ENCODE results near the gene LPP.
A peak's percentile ranks its signal among the peaks of the same experiment; 100 is the strongest.

The LPP gene

GRCh38 chr3:188196232-188196990 lies 42.5 kb downstream of the LPP start:
- DNase-seq (ENCODE audit: low read depth in 2 of 2), result no peak

GRCh38 chr3:188197388-188197847 lies 43.5 kb downstream of the LPP start:
- DNase-seq (ENCODE audit: low read depth in 2 of 2), result no peak

DNA sequence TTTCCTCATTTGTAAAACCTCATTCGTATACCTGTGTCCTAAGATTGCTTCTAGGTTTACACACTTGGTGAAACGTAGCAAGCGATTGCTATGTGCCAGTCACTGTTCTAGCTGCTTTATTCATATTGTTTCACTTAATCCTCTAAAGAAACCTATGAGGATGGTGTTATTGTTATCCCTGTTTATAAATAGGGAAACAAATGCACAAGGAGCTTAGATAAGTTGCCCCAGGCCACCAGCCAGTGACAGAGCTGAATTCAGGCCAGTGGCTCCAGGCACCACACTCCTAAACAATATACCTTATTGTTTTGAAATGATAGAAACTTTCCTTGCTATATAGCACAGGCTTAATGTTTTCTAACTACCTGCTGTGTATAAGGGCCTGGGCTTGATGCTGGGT lies 44.0 kb downstream of the LPP start:
- DNase-seq (ENCODE audit: low read depth in 2 of 2), result no peak

DNA sequence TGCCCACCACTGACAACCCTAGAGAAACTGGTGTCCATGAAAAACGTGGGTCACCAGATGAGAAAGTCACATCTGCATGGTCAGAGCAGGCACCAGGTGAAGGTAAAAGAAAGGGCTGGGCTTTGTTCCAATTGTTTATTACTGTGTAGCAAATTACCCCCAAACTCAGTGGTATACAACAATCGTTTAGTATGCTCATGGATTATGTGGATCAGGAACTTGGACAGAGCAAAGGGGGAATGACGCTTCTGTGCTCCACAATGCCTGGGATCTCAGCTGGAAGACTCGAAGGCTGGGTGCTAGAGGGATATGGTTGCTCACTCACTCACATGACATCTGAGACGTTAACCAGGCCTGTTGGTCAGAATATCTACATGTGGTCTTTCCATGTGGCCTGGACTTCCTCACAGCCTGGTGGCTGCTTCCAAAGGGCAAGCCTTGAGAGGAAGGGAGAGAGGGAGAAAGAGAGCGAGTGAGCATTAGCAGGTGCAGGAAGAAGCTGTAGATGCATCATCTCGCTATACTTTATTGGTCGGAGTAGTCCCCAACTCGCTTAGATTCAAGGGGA lies 44.9 kb downstream of the LPP start:
- no peak for DNase-seq (ENCODE audit: low read depth in 2 of 2)

DNA sequence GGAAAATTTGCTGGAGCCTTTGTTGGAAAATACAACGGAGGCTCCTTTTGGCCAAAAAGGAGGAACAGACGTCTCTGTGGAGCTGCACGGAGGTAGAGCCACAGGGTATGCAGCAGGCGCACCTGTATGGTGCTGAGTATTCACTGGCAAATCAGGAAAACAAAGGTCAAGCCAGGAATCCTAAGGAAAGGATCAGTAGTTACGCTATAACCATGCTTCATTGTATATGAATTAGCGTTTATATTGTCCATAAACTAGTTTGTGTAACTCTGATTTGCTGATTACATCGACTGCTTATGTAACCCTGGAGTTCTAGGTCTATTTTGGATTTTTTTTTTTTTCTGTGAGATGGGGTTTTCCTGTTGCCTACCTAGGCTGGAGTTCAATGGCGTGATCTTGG lies 45.4 kb downstream of the LPP start:
- no peak for DNase-seq (ENCODE audit: low read depth in 2 of 2)

GRCh38 chr3:188200481-188200880 lies 46.5 kb downstream of the LPP start:
- DNase-seq (ENCODE audit: low read depth in 2 of 2), result no peak

GRCh38 chr3:188202358-188203138 lies 48.6 kb downstream of the LPP start:
- DNase-seq (ENCODE audit: low read depth in 2 of 2), result peak in 1 of 2 donors; percentile 4

- no peak for DNase-seq (ENCODE audit: low read depth in 2 of 2)
Measured at GRCh38 chr3:188204526-188204925, 50.6 kb downstream of the LPP start.

DNA sequence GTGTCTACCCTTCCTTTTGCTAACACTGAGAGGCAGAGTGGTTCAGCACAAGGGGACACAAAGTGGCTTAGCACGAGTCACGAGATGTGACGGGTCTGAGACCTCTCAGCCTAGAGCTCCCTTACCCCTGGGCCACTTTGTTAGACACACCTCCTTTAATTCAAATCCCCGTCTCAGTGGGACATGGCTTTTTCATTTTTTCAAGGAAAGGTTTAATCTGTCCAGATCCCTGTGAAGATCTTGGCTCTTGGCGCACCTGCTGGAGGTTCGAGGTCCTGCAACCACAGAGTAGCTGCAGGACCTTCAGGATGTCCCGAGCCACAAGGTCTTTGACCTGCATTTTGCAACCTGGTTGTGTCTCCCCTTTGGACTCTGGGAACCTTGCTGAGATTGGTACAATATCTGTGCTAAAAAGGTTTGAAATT lies 52.0 kb downstream of the LPP start:
- DNase-seq (ENCODE audit: low read depth in 2 of 2), result no peak

DNA sequence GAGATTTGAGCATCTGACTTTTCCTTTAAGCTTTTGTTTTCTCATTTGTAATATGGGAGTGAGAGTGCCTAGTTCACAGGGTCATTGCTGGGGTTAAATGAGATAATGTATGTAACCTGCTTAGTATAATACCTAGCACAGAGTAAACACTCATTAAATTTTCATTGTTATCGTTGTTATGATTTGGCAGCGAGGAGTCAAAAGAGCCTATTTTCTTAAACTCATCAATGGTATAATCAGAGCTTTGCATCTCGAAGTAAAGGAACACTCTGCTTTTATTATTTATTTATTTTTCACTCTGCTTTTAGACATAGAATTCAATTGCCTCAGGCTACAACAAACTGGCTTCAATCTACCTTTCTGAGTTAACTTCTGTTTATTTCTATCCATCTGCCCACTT lies 52.8 kb downstream of the LPP start:
- DNase-seq (ENCODE audit: low read depth in 2 of 2), result no peak

DNA sequence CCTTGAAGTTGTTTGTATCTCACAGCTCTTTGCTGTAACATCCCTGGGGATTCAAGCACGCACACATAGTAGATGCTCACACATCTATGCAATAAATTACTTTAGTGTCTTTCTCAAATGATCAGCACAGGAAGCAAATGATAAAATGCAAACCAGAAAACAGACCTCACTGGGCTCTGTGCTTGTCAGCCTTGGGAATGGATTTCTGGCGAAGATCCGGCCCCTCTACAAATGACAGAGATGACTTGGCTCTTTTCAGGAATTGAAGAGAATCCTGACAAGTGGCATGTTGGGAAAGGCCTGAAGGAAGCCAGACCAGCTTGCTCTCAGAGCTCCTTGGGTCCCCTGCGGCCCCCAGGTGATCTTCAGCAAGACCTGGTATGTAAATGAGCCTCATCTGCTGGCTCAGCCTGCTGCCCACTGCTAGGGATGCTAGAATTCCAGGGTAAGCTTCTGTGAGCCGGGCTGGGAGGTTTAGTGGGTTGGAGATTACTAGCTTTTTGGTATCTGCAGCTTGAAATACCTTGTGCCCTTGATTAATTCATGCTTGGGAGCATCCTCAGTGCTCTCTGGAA lies 54.1 kb downstream of the LPP start:
- DNase-seq (ENCODE audit: low read depth in 2 of 2), result no peak

DNA sequence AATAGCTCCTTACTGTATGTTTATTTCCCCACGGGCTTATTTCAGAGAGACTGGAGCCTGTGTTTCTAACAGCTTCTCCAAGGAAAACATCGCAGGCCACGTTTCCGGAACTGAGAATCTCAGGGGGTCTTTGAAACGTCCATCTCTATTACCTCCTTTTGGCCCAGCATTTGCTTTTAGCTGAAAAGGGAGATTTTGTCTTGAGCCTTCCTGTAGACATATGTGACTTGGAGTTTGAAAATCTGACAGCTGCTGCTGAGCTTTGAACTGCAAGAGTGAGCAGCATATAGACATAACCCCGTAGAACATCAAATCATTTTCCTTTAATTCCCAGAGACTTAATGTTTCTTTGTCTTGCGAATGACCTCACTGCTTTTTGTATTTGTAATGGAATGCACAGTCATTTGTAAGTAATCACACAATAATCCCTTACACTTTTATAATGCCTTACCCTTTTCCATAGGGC lies 54.6 kb downstream of the LPP start:
- no peak for DNase-seq (ENCODE audit: low read depth in 2 of 2)

GRCh38 chr3:188209034-188209433 lies 55.1 kb downstream of the LPP start:
- no peak for DNase-seq (ENCODE audit: low read depth in 2 of 2)

- DNase-seq (ENCODE audit: low read depth in 2 of 2), result no peak
Measured at GRCh38 chr3:188209740-188210139, 55.8 kb downstream of the LPP start.

DNA sequence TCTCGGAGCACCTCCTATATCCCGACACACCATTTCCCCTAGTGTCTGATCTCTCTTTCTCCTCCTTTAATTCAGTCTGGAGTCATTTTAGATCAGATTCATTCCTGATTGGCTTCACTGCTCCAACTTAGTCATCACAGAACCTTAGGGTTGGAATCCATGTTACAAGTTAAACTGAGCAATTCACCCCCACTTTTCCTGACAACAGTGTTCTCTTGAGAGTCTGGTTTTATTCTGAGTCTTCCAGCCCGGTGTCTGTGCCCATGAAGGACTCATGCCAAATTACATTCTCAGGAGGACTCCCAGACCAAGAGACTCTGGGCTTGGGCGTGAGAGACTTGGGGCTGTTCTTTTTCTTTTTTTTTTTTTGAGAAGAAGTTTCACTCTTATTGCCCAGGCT lies 57.5 kb downstream of the LPP start:
- DNase-seq (ENCODE audit: low read depth in 2 of 2), result no peak

- no peak for DNase-seq (ENCODE audit: low read depth in 2 of 2)
Measured at GRCh38 chr3:188212308-188212969, 58.5 kb downstream of the LPP start.

GRCh38 chr3:188214442-188214841 lies 60.5 kb downstream of the LPP start:
- no peak for DNase-seq (ENCODE audit: low read depth in 2 of 2)

- DNase-seq (ENCODE audit: low read depth in 2 of 2), result no peak
Measured at GRCh38 chr3:188215129-188215528, 61.2 kb downstream of the LPP start.

DNA sequence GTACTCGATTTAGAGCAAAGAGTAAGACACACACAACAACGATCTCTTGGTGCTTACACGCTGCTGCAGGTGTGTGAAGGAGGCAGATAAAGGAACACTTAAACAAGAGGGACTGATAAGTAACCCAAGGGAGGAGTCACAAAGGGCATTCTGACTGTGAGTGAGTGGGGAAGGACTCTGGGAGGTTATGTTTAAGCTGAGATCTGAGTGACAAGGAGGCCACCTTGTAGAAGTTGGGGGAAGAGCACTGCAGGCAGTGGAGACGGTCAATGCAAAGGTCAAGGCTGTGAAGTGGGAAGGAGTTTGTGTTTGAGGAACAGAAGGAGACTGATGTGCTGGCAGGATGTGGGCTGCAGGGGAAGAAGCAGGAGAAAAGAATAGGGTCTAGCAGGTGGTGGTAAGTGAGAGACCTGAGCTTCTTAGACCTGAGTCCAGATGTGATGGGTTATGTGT lies 63.1 kb downstream of the LPP start:
- DNase-seq (ENCODE audit: low read depth in 2 of 2), result no peak

DNA sequence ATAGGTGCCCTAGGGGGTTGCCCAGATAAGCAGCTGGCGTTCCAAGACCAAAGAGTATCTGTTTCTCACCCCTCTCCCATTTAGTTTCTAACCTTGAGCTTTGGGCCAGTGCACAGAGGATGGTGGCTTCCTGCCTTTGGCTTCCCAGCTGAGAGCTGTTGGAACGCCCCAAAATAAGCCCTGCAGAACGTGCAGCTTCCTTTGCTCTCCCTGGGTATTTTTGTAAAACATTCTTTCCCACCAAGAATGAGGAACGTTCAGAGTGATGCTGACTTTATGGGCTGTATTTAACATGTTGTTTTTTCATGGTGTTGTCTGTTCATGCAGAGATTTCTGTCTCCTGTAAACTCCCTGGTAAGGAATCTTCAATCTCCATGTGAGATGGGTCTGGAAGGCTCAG lies 63.8 kb downstream of the LPP start:
- no peak for DNase-seq (ENCODE audit: low read depth in 2 of 2)

GRCh38 chr3:188218603-188219002 lies 64.6 kb downstream of the LPP start:
- no peak for DNase-seq (ENCODE audit: low read depth in 2 of 2)

DNA sequence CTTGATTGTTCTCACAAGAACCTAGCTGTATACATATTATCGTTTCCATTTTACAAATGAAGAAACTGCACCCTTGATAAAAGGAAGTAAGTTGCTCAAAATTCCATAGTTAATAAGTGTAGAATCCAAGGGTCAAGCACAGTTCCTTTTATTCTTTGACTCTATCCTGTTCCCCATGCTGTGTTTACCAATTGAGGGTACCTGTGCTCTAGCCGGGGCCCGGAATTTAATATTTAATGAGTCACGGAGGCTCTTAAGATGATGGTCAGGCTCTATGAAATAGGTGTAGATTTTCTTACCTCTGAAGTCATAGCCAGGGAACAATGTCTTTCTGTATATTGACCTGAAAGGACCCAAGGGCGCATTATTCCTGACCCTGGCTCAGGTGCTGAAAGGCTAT lies 65.2 kb downstream of the LPP start:
- no peak for DNase-seq (ENCODE audit: low read depth in 2 of 2)
